GM21367 (cell line): ENCODE measurements around the gene TMEM255B.
"Not testable (repeated sequence)": the region's sequence is repeated elsewhere in the genome, so short reads cannot be mapped to it uniquely, and the experiment has no call there.

ENCODE experiments used
- ATAC-seq: cut with Tn5 transposase; IDR thresholded peaks from one replicate; pipeline ENCODE4 v1.9.1; 2021; ENCODE audit not compliant: unreplicated experiment

Gene TMEM255B

GRCh38 chr13:113831061-113831460, 72.0 kb downstream of the TMEM255B start:
- ATAC-seq, result no peak

- ATAC-seq, result no peak
Measured at GRCh38 chr13:113832205-113832604, 73.2 kb downstream of the TMEM255B start.

- no peak for ATAC-seq
Measured at GRCh38 chr13:113832631-113833030, 73.6 kb downstream of the TMEM255B start.

GRCh38 chr13:113833111-113833830, 74.2 kb downstream of the TMEM255B start:
- no peak for ATAC-seq

- not testable (repeated sequence) for ATAC-seq
Measured at GRCh38 chr13:113834006-113834405, 75.0 kb downstream of the TMEM255B start.

- ATAC-seq, result no peak
Measured at GRCh38 chr13:113834496-113835200, 75.6 kb downstream of the TMEM255B start.

- no peak for ATAC-seq
Measured at GRCh38 chr13:113835461-113836270, 76.6 kb downstream of the TMEM255B start.

GRCh38 chr13:113836768-113837559, 77.9 kb downstream of the TMEM255B start:
- no peak for ATAC-seq

- ATAC-seq, result no peak
Measured at GRCh38 chr13:113837560-113838355, 78.7 kb downstream of the TMEM255B start.

- ATAC-seq, result no peak
Measured at GRCh38 chr13:113838711-113839201, 79.7 kb downstream of the TMEM255B start.

- no peak for ATAC-seq
Measured at GRCh38 chr13:113839536-113840204, 80.6 kb downstream of the TMEM255B start.

- ATAC-seq, result no peak
Measured at GRCh38 chr13:113840541-113841352, 81.7 kb downstream of the TMEM255B start.

GRCh38 chr13:113841353-113841650, 82.3 kb downstream of the TMEM255B start:
- ATAC-seq, result no peak

GRCh38 chr13:113842336-113843062, 83.5 kb downstream of the TMEM255B start:
- ATAC-seq, result no peak

- ATAC-seq, result no peak
Measured at GRCh38 chr13:113843063-113843654, 84.1 kb downstream of the TMEM255B start.

GRCh38 chr13:113843864-113844556, 85.0 kb downstream of the TMEM255B start:
- ATAC-seq, result no peak

GRCh38 chr13:113845055-113845454, 86.0 kb downstream of the TMEM255B start:
- ATAC-seq, result no peak
